ENCODE measurements around the gene LSAMP. TPM values are rescaled to one million over a fixed set of nuclear protein-coding genes. Genes with fewer than 3 reads are reported as not detected.

The LSAMP gene
- total RNA-seq, 1 experiment from 2014 or later, result 16.1 TPM

Small RNA genes lying within 50 kb of the gene (small RNA-seq; reads per million reads assigned to genes)
- 0 reads per million in 2 experiments for gene RN7SL815P
